Esophagus squamous epithelium (tissue), 4 donors: Measurements from ENCODE around the gene NPEPL1.

Experiments
- POLR2A ChIP-seq, 4 donors: fragments of 450-650 bp; IDR thresholded peaks; one replicate each; pipeline ENCODE4 v1.6.1; 2017; ENCODE audit warnings: antibody characterized with exemption in 4 of 4, mild to moderate bottlenecking in 4 of 4, moderate library complexity in 3 of 4
- TF ChIP-seq, protein P1 (sequence below), 6 experiments: fragments of 450-650 bp in 4 of 6; fragments of 200-600 bp in 2 of 6; sonication (generic) in 2 of 6; IDR thresholded peaks; one replicate each; pipeline ENCODE4 v1.5.1; 2016 to 2019; ENCODE audit warnings: antibody characterized with exemption in 6 of 6, mild to moderate bottlenecking in 4 of 6, moderate library complexity in 4 of 6

DNA sequence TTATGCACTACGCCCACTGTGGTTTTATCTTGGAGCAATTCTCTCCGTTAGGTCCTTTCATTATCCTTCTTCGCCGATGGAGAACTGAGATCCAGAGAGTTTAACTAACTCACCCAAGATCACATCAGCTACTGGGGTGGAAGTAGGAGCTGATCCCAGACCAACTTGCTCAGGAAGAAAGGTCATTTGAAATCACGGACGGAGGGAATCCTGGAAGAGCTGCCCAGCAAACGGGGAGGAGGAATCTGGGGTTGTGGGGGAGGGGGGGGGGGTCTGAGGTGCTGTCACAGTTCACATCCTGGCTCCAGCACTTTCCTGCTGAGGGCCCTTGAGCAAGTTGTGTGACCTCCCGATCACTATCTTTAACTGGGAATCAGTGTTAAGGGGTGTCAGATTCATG is 62.0 kb downstream of the NPEPL1 start:
- TF ChIP-seq, protein P1, sequence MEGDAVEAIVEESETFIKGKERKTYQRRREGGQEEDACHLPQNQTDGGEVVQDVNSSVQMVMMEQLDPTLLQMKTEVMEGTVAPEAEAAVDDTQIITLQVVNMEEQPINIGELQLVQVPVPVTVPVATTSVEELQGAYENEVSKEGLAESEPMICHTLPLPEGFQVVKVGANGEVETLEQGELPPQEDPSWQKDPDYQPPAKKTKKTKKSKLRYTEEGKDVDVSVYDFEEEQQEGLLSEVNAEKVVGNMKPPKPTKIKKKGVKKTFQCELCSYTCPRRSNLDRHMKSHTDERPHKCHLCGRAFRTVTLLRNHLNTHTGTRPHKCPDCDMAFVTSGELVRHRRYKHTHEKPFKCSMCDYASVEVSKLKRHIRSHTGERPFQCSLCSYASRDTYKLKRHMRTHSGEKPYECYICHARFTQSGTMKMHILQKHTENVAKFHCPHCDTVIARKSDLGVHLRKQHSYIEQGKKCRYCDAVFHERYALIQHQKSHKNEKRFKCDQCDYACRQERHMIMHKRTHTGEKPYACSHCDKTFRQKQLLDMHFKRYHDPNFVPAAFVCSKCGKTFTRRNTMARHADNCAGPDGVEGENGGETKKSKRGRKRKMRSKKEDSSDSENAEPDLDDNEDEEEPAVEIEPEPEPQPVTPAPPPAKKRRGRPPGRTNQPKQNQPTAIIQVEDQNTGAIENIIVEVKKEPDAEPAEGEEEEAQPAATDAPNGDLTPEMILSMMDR (IDR thresholded peaks at IDR 0.05): no peak
- no peak for TF ChIP-seq POLR2A (IDR thresholded peaks at IDR 0.05)
